SU-DHL-6 (cell line): ENCODE results near the gene ZFYVE21.

Experiments used
- H2AFZ ChIP-seq: fragments of 200-600 bp; sonication (generic); 2 replicates; pipeline ENCODE4 v1.6.1; 2014; ENCODE audit warnings: low read depth, mild to moderate bottlenecking, moderate library complexity, mixed read lengths, antibody characterized with exemption, low read length; ENCODE audit not compliant: severe bottlenecking
- H3F3A ChIP-seq: fragments of 200-600 bp; shearing (Covaris generic); 2 replicates; pipeline ENCODE4 v1.6.0; 2016; ENCODE audit warnings: antibody characterized with exemption, mild to moderate bottlenecking; ENCODE audit not compliant: insufficient read depth
- H3K27ac ChIP-seq: fragments of 200-600 bp; sonication (generic); 2 replicates; pipeline ENCODE4 v1.5.1; 2016; ENCODE audit warnings: low read depth, mild to moderate bottlenecking, low read length, moderate library complexity, mixed read lengths
- H3K27me3 ChIP-seq: fragments of 200-600 bp; sonication (generic), shearing (Covaris generic); 2 replicates; pipeline ENCODE4 v1.6.0; 2014; ENCODE audit warnings: mild to moderate bottlenecking, low read length
- H3K36me3 ChIP-seq: fragments of 200-600 bp; sonication (generic); 2 replicates; pipeline ENCODE4 v1.6.1; 2014; ENCODE audit warnings: mild to moderate bottlenecking, low read length, mixed read lengths
- H3K4me2 ChIP-seq: fragments of 300-600, 200-600 bp; shearing (Covaris generic), sonication (generic); 2 replicates; pipeline ENCODE4 v1.6.0; 2014; ENCODE audit warnings: low read length, low read depth, mild to moderate bottlenecking; ENCODE audit not compliant: poor library complexity, severe bottlenecking
- H3K4me3 ChIP-seq: fragments of 200-600 bp; sonication (generic); 2 replicates; pipeline ENCODE4 v1.5.1; 2014; ENCODE audit warnings: antibody characterized with exemption, low read length, mild to moderate bottlenecking, mixed read lengths; ENCODE audit not compliant: insufficient read depth, poor library complexity, severe bottlenecking
- H3K79me2 ChIP-seq: fragments of 200-600 bp; sonication (generic); 2 replicates; pipeline ENCODE4 v1.6.1; 2014; ENCODE audit warnings: mild to moderate bottlenecking, low read length, moderate library complexity; ENCODE audit not compliant: insufficient read depth
- H3K9ac ChIP-seq: fragments of 200-600 bp; sonication (generic); 2 replicates; pipeline ENCODE4 v1.7.0; 2014; ENCODE audit warnings: mild to moderate bottlenecking, low read length
- H3K9me2 ChIP-seq: fragments of 200-600 bp; sonication (generic); replicated peaks from 2 replicates; pipeline ENCODE4 v1.6.1; 2014; ENCODE audit warnings: low read length; ENCODE audit not compliant: insufficient read depth
- H3K9me3 ChIP-seq: fragments of 200-600 bp; sonication (generic); 2 replicates; pipeline ENCODE4 v1.6.1; 2014; ENCODE audit warnings: low read length, mixed read lengths; ENCODE audit not compliant: insufficient read depth
- H4K20me1 ChIP-seq: fragments of 200-600 bp; sonication (generic); 2 replicates; pipeline ENCODE4 v1.6.1; 2014; ENCODE audit warnings: low read depth, mild to moderate bottlenecking, antibody characterized with exemption, low read length, moderate library complexity, mixed read lengths
- CTCF ChIP-seq: fragments of 200-600 bp; sonication (generic); IDR thresholded peaks from one replicate; pipeline ENCODE4 v1.5.1; 2017; ENCODE audit warnings: antibody characterized with exemption, mild to moderate bottlenecking, low read length, moderate library complexity; ENCODE audit not compliant: insufficient read depth, poor library complexity, severe bottlenecking
- EZH2phosphoT487 ChIP-seq: fragments of 200-600 bp; sonication (generic), shearing (Covaris generic); conservative IDR thresholded peaks from 2 replicates; pipeline ENCODE4 v1.6.1; 2018; ENCODE audit warnings: mild to moderate bottlenecking, antibody characterized with exemption, low read length, moderate library complexity, mixed read lengths

The ZFYVE21 gene

DNA sequence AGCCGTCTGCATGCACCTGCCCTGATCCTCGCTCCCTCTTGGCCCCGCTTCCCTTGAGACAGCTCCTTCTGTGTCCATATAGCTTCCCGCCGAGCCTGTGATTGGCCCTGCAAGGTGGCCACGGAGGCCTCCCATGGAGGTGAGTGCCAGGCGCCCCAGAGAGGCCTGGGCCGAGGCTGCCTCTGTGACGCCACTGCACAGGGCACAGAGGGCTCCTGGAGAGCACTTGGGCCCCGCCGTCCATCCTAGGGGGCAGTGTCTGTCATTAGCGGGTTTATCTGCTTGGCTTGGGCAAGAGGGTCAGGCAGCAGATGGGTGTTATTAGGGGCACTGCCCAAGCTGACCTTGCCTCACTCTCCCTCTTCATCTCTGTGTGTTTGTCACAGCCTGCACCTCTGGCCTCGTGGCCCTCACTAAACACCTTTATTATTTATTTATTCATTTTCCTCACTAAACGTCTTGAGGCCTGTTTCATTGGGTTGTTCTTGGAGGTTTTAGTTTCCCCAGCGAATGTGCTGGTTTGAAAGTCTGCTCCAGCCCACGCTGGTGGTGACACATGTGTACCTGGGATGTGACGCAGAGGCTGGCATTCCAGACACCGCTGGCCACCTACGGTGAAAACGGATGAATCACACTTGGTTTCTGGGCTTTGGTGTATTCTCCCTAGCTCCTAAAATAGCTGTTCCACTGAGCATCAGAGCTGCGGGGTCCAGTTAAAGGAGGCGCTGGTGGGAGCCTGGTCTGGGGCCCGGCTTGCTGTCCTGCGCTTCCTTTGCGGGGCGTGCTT is 5.9 kb downstream of the ZFYVE21 start:
- Histone ChIP-seq H4K20me1 (no peaks in the 10 kb centered on the region), H3K4me2 (no peak overlapping the region), H3K4me3 (no peak overlapping the region), H2AFZ (no peak overlapping the region), H3K36me3 (no peaks in the 10 kb centered on the region), H3K9ac (no peak overlapping the region), H3K9me3 (no peaks in the 10 kb centered on the region), H3F3A (no peaks in the 10 kb centered on the region), H3K27ac (no peak overlapping the region), H3K79me2 (peaks cover 80% of the 10 kb centered on the region), H3K9me2 (no peaks in the 10 kb centered on the region), H3K27me3 (no peaks in the 10 kb centered on the region)
- TF ChIP-seq EZH2phosphoT487, result no peak
- TF ChIP-seq CTCF, result no peak

DNA sequence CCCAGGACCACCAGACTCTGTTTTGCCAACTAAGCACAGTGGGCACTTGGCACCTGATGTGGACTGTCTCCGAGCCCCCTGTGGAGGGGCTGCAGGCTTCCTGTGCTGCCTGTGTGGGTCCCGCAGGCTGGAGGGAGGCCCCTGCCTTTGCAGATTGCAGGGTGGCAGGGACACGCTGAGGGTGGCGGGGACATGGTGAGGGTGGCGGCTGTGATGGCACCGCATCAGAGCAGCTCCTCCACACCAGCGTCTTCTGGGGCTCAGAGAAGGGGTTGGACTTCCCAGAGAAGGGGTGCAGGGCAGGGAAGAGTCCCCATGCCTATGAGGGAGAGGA is 8.1 kb downstream of the ZFYVE21 start:
- Histone ChIP-seq H3K79me2 (peaks cover 59% of the 10 kb centered on the region), H3K9me2 (no peaks in the 10 kb centered on the region), H4K20me1 (no peaks in the 10 kb centered on the region), H3K4me3 (no peak overlapping the region), H3F3A (no peaks in the 10 kb centered on the region), H3K27me3 (no peaks in the 10 kb centered on the region), H3K9ac (no peak overlapping the region), H3K36me3 (no peaks in the 10 kb centered on the region), H3K9me3 (no peaks in the 10 kb centered on the region), H2AFZ (no peak overlapping the region), H3K4me2 (no peak overlapping the region), H3K27ac (no peak overlapping the region)
- no peak for TF ChIP-seq EZH2phosphoT487

GRCh38 chr14:103724116-103724515 is 8.5 kb downstream of the ZFYVE21 start:
- H3K27ac ChIP-seq, result no peak overlapping the region
- H3K9ac ChIP-seq, result no peak overlapping the region
- peaks cover 56% of the 10 kb centered on the region for H3K79me2 ChIP-seq
- H2AFZ ChIP-seq, result no peak overlapping the region
- no peaks in the 10 kb centered on the region for H3K36me3 ChIP-seq
- H4K20me1 ChIP-seq, result no peaks in the 10 kb centered on the region
- H3K4me2 ChIP-seq, result no peak overlapping the region
- no peaks in the 10 kb centered on the region for H3K9me2 ChIP-seq
- no peaks in the 10 kb centered on the region for H3K9me3 ChIP-seq
- H3K27me3 ChIP-seq, result no peaks in the 10 kb centered on the region
- H3K4me3 ChIP-seq, result no peak overlapping the region
- H3F3A ChIP-seq, result no peaks in the 10 kb centered on the region
- no peak for TF ChIP-seq EZH2phosphoT487

DNA sequence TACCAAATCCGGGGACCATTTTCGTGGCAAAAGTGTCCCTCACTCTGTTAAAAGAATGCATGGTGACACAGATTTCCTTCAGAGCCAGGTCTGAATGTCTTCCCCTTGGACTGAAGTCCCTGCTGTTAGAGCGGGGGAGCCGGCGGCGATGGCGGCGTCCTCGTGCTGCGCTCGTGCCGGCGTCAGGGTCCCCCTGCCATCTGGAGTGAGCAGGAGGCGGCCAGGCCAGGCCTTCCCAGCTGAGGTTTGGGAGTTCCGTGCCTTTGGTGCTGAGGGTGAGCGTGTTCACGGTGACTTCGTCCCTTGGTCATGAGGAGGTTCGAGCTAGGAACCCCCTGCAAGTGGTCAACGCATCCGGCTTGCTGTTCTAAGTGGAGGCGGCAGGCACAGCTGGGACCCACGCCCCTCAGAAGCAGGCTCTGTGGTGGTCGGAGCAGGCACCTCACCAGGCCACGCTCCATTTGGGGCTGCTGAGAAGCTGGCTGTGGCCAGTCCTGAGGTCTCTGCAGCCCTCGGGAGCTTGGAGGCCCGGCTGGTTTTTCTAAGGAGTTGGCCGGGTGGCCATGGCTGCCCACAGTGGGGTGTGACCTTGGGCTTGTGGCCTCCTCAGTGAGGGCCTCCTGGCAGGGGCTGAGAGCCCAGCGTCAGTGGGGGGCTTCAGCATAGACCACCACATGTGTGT is 9.5 kb downstream of the ZFYVE21 start:
- Histone ChIP-seq H3K9me3 (no peaks in the 10 kb centered on the region), H2AFZ (no peak overlapping the region), H3K9ac (no peak overlapping the region), H3F3A (no peaks in the 10 kb centered on the region), H3K36me3 (no peaks in the 10 kb centered on the region), H3K4me3 (no peak overlapping the region), H4K20me1 (no peaks in the 10 kb centered on the region), H3K27me3 (no peaks in the 10 kb centered on the region), H3K4me2 (no peak overlapping the region), H3K27ac (no peak overlapping the region), H3K9me2 (no peaks in the 10 kb centered on the region), H3K79me2 (peaks cover 46% of the 10 kb centered on the region)
- TF ChIP-seq EZH2phosphoT487, result no peak
- no peak for TF ChIP-seq CTCF
